K562 (cell line): ENCODE measurements around the gene SLC27A6. TPM values are rescaled to one million over a fixed set of nuclear protein-coding genes. Genes with fewer than 3 reads are reported as not detected.

Experiments
- ATAC-seq: fragments of 200-7000 bp; cut with Tn5 transposase; 3 replicates; pipeline ENCODE4 v1.9.1; 2020; ENCODE audit warnings: moderate library complexity
- Bru-seq: library from RNA; stranded (reverse); fragments of 400-500 nt; gene quantifications from one replicate; lab custom pipeline; 2021; lab: Mats Ljungman, UMichigan
- BruChase-seq, 2 experiments: library from RNA; stranded (reverse); fragments of 400-500 nt; gene quantifications; one replicate each; lab custom pipeline; 2021; lab: Mats Ljungman, UMichigan
- BruUV-seq: library from RNA; stranded (reverse); fragments of 400-500 nt; replicated peaks from 2 replicates; lab custom pipeline; 2021; lab: Mats Ljungman, UMichigan
- CTCF ChIA-PET: fragments of 300-600 bp; formaldehyde crosslinking; extraction: SDS; loops from one replicate; lab custom pipeline; 2021; ENCODE audit warnings: low intra/inter-chr PET ratio; lab: Yijun Ruan, JAX
- POLR2A ChIA-PET: fragments of 300-600, 350-650 bp; sonication (Branson Sonifier 250); formaldehyde crosslinking; extraction: SDS; loops from one replicate; lab custom pipeline; 2021; ENCODE audit warnings: antibody characterized with exemption, inconsistent platforms; lab: Yijun Ruan, JAX
- DNase-seq, 4 experiments: peaks; one replicate each; pipeline versions ENCODE4 v3.0.0 to v3.0.0-alpha.2; 2011 to 2018; ENCODE audit warnings: low spot score in 3 of 4, mixed read lengths in 3 of 4; ENCODE audit errors: extremely low read depth in 1 of 4
- FAIRE-seq: peaks from 2 replicates; lab custom pipeline; 2011; peaks lifted over from hg19 to GRCh38; lab: Jason Lieb, UNC
- H2AFZ ChIP-seq: 2 replicates; pipeline ENCODE4 v1.6.0; 2011; ENCODE audit warnings: low read depth, low read length, control low read depth, inconsistent platforms
- H3K27ac ChIP-seq: fragments of 200-600 bp; 3 replicates; pipeline ENCODE4 v1.8.0; 2011; ENCODE audit warnings: low read depth, mild to moderate bottlenecking, control low read depth, inconsistent platforms, low read length, moderate library complexity, mixed read lengths; ENCODE audit errors: extremely low read depth
- H3K27me3 ChIP-seq, 2 experiments: fragments of 300-600 bp in 1 of 2; 2 replicates in 1 of 2; 3 replicates in 1 of 2; pipeline versions ENCODE4 v1.6.0 to v1.8.0; 2011; ENCODE audit warnings: inconsistent platforms in 2 of 2, low read length in 2 of 2, mild to moderate bottlenecking in 1 of 2, mixed read lengths in 1 of 2, moderate library complexity in 1 of 2; ENCODE audit not compliant: control insufficient read depth in 2 of 2, insufficient read depth in 2 of 2
- H3K36me3 ChIP-seq: fragments of 300-600 bp; 3 replicates; pipeline ENCODE4 v1.8.0; 2011; ENCODE audit warnings: mild to moderate bottlenecking, low read length, inconsistent platforms; ENCODE audit not compliant: control insufficient read depth, insufficient read depth
- H3K4me1 ChIP-seq, 2 experiments: fragments of 200-600 bp in 1 of 2; replicated peaks in 1 of 2; 2 replicates in 1 of 2; 3 replicates in 1 of 2; pipeline versions ENCODE4 v1.5.1 to v1.8.0; 2011; ENCODE audit warnings: inconsistent platforms in 2 of 2, low read length in 2 of 2, mild to moderate bottlenecking in 1 of 2, mixed read lengths in 1 of 2, moderate library complexity in 1 of 2; ENCODE audit not compliant: control insufficient read depth in 2 of 2, insufficient read depth in 2 of 2
- H3K4me2 ChIP-seq: 2 replicates; pipeline ENCODE4 v1.6.1; 2011; ENCODE audit warnings: low read length, control low read depth, inconsistent platforms, mixed read lengths; ENCODE audit not compliant: insufficient read depth
- H3K4me3 ChIP-seq: fragments of 200-600 bp; sonication (generic), shearing (Covaris generic); 2 replicates; pipeline ENCODE4 v1.5.1; 2016; ENCODE audit warnings: control low read depth, inconsistent platforms
- H3K79me2 ChIP-seq: fragments of 200-600 bp; 3 replicates; pipeline ENCODE4 v1.8.0; 2011; ENCODE audit warnings: low read length, inconsistent platforms; ENCODE audit not compliant: control insufficient read depth, insufficient read depth
- H3K9ac ChIP-seq, 2 experiments: 2 replicates each; pipeline versions ENCODE4 v1.6.0 to v1.6.1; 2011; ENCODE audit warnings: low read depth in 2 of 2, low read length in 2 of 2, control low read depth in 1 of 2, inconsistent platforms in 1 of 2, mild to moderate bottlenecking in 1 of 2, mixed read lengths in 1 of 2; ENCODE audit not compliant: insufficient read depth in 1 of 2
- H3K9me1 ChIP-seq: one replicate; pipeline ENCODE4 v1.6.0; 2011; ENCODE audit warnings: inconsistent platforms, mild to moderate bottlenecking, low read length, moderate library complexity; ENCODE audit not compliant: control insufficient read depth, insufficient read depth
- H3K9me3 ChIP-seq: replicated peaks from 2 replicates; pipeline ENCODE4 v1.5.1; 2011; ENCODE audit warnings: low read depth, low read length, inconsistent platforms; ENCODE audit not compliant: control insufficient read depth, insufficient read depth
- H4K20me1 ChIP-seq: replicated peaks from 2 replicates; pipeline ENCODE4 v1.6.1; 2011; ENCODE audit warnings: low read length, inconsistent platforms, mixed read lengths; ENCODE audit not compliant: control insufficient read depth, insufficient read depth
- PHB ChIP-seq: fragments of 250-450 bp; sonication (Bioruptor Pico); IDR thresholded peaks from 2 replicates; pipeline ENCODE4 v1.5.0; 2021
- PRDM10 ChIP-seq: fragments of 450-650 bp; IDR thresholded peaks from 2 replicates; pipeline ENCODE4 v1.6.1; 2018; ENCODE audit not compliant: partially characterized antibody
- SFPQ ChIP-seq: fragments of 200-400 bp; formaldehyde crosslinking; IDR thresholded peaks from 2 replicates; pipeline ENCODE4 v1.6.1; 2017; ENCODE audit warnings: mild to moderate bottlenecking, low read depth, low read length, moderate library complexity
- SP1 ChIP-seq: sonication (generic); formaldehyde crosslinking; IDR thresholded peaks from 2 replicates; pipeline ENCODE4 v1.8.1; 2022; ENCODE audit warnings: mild to moderate bottlenecking, missing genetic modification reagents
- VEZF1 ChIP-seq: fragments of 200-800 bp; sonication (Bioruptor generic); IDR thresholded peaks from 2 replicates; pipeline ENCODE4 v1.6.1; 2017; ENCODE audit warnings: missing genetic modification characterization, missing compliant biosample characterization
- ZBTB9 ChIP-seq: fragments of 450-650 bp; formaldehyde crosslinking; IDR thresholded peaks from 2 replicates; pipeline ENCODE4 v1.4.0; 2020; ENCODE audit warnings: mild to moderate bottlenecking, moderate library complexity
- WGBS: fragments of 100-300 bp; shearing (Covaris generic); methylation state at CpG from one replicate; pipeline ENCODE4 v1.1.6; 2016; ENCODE audit warnings: low coverage, mixed read lengths; ENCODE audit not compliant: insufficient coverage; ENCODE audit errors: missing lambda C conversion rate; 5-methylcytosine and 5-hydroxymethylcytosine counted together
- in situ Hi-C: fragments of 300-500 bp; cut with MboI; formaldehyde crosslinking; loops from 4 replicates; pipeline ENCODE4 v1.15.0; 2018; ENCODE audit warnings: inconsistent platforms, mixed read lengths
- intact Hi-C: fragments of 100-400 bp; cut with micrococcal nuclease; formaldehyde crosslinking; loops from 2 replicates; pipeline ENCODE4 v1.14.2; 2022
- long read RNA-seq, 3 experiments: library from polyadenylated mRNA in 2 of 3; library from RNA in 1 of 3; unstranded in 2 of 3; stranded (forward) in 1 of 3; transcript quantifications; one replicate each; pipeline ENCODE4 v2.0.0, GENCODE V29; 2019 to 2022
- polyA minus RNA-seq, 3 experiments: library from RNA; depleted of rRNA, polyadenylated mRNA; stranded (reverse); fragments of >200 nt; gene quantifications; 2 replicates each; pipeline ENCODE4 v1.2.3, GENCODE V29; 2011
- polyA plus RNA-seq, 8 experiments: library from polyadenylated mRNA; depleted of rRNA in 4 of 8; stranded (reverse) in 5 of 8; unstranded in 3 of 8; fragments of >200 nt; fragmentation: Nextera tagmentation in 2 of 8; fragmentation: Illumina TruSeq in 1 of 8; extraction: Ambion mirVana in 2 of 8; extraction: Trizol in 1 of 8; gene quantifications; 2 replicates each; pipeline versions ENCODE4 v1.2.1 to v1.2.3, GENCODE V29; 2011 to 2014; ENCODE audit warnings: inconsistent platforms in 1 of 8, missing spikeins in 1 of 8
- total RNA-seq, 7 experiments: library from RNA; depleted of rRNA in 6 of 7; stranded (reverse); fragments of >200 nt in 6 of 7; fragmentation: Illumina TruSeq in 2 of 7; extraction: Trizol in 2 of 7; gene quantifications; 2 replicates each; pipeline versions ENCODE4 v1.2.1 to v1.2.3, GENCODE V29; 2011 to 2021; ENCODE audit warnings: low replicate concordance in 1 of 7

SLC27A6 gene
- total RNA-seq (2011; cell fraction: chromatin; rRNA removed; ENCODE audit: low replicate concordance) = 1.2 and 1.3 TPM in 2 replicates
- total RNA-seq (2011; cell fraction: nucleolus; rRNA removed) = 0.67 and 1.1 TPM in 2 replicates
- total RNA-seq (2011; cell fraction: nucleoplasm; rRNA removed) = 0.88 and 1.8 TPM in 2 replicates
- total RNA-seq (2014; rRNA removed) = 0.61 and 0.77 TPM in 2 replicates
- 1.3 TPM in 2 replicates for total RNA-seq (2014; rRNA removed; fragmentation: Illumina TruSeq; extraction: Trizol)
- 1.6 and 1.9 TPM in 2 replicates for total RNA-seq (2015; rRNA removed; fragmentation: Illumina TruSeq; extraction: Trizol)
- 0.76 and 1.2 TPM in 2 replicates for total RNA-seq (2021)
- polyA plus RNA-seq (2011; rRNA removed) = 0.83 and 1.5 TPM in 2 replicates
- polyA plus RNA-seq (2011; cell fraction: cytosol; rRNA removed) = 0.50 and 0.57 TPM in 2 replicates
- 0.46 and 0.94 TPM in 2 replicates for polyA plus RNA-seq (2011; cell fraction: nucleus; rRNA removed)
- 1.2 and 1.4 TPM in 2 replicates for polyA plus RNA-seq (2012)
- 1.1 and 1.4 TPM in 2 replicates for polyA plus RNA-seq (2014; fragmentation: Illumina TruSeq; extraction: Trizol)
- polyA plus RNA-seq (2014; fragmentation: Nextera tagmentation; extraction: Ambion mirVana) = 1 to 10 TPM in 1 of 2 experiments, under 1 TPM in 1; 0.56 to 1.1 TPM
- polyA plus RNA-seq (2014; rRNA removed) = 1.0 and 1.1 TPM in 2 replicates
- 1.0 and 1.9 TPM in 2 replicates for polyA minus RNA-seq (2011; rRNA and poly(A)+ RNA removed)
- 0.67 TPM in 1 of 2 replicates, not detected in the other for polyA minus RNA-seq (2011; cell fraction: cytosol; rRNA and poly(A)+ RNA removed)
- 1.2 TPM in 2 replicates for polyA minus RNA-seq (2011; cell fraction: nucleus; rRNA and poly(A)+ RNA removed)
- percentile 40 among the genes with signal in this experiment for Bru-seq, nascent RNA
- BruChase-seq, experiment 1, labeled RNA remaining after a 2-hour chase = percentile 38 among the genes with signal in this experiment
- BruChase-seq, experiment 2, labeled RNA remaining after a 6-hour chase = percentile 40 among the genes with signal in this experiment
- long read RNA-seq, experiment 1, partial matches to known transcripts = 1 of 3 reads
- long read RNA-seq, experiment 1, other reads (novel, unspliced or antisense) = 1 of 3 reads
- long read RNA-seq, experiment 2 = 0 reads
- long read RNA-seq, experiment 3, partial matches to known transcripts = 0 of 1 reads
- long read RNA-seq, experiment 3, other reads (novel, unspliced or antisense) = 1 of 1 reads

- in situ Hi-C loops (no loop called here), intact Hi-C loops (no loop called here)
- H3K9me3 ChIP-seq = no peaks in the 10 kb centered on the region
- H3K4me2 ChIP-seq = peak within 1 kb of the TSS; percentile 78
- H3K79me2 ChIP-seq = no peaks in the 10 kb centered on the region
- H3K27me3 ChIP-seq = peaks cover 0 to 13% of the 10 kb centered on the region in 2 experiments; a peak in 2 of 5 replicates
- peak within 1 kb of the TSS in 1 of 2 experiments; percentile 87; a peak in 3 of 4 replicates for H3K9ac ChIP-seq
- WGBS = under 1% methylated on average over 33 of the region's 51 CpGs
- H2AFZ ChIP-seq = peak within 1 kb of the TSS; percentile 83
- peak; percentile 29 to 75 (median 45) for DNase-seq
- no peaks in the 10 kb centered on the region for H3K36me3 ChIP-seq
- BruUV-seq = no TSS peak
- POLR2A ChIA-PET = no interaction called here
- CTCF ChIA-PET = no interaction called here
- peak within 1 kb of the TSS; percentile 45 for H3K4me3 ChIP-seq
- H4K20me1 ChIP-seq = no peaks in the 10 kb centered on the region
- no peak for FAIRE-seq
- peaks cover 0 to 11% of the 10 kb centered on the region in 2 experiments; a peak in 2 of 5 replicates for H3K4me1 ChIP-seq
- no peak within 1 kb of the TSS for H3K27ac ChIP-seq
- H3K9me1 ChIP-seq = no peaks in the 10 kb centered on the region
- peak; percentile 97 for ATAC-seq
- TF ChIP-seq SFPQ = no peak
- no peak; the same call in 1 of the 2 replicates for TF ChIP-seq ZBTB9 (CRISPR knock-in tag)
- TF ChIP-seq PRDM10 = peak; percentile 35
- peak; percentile 25; the same call in 1 of the 2 replicates for TF ChIP-seq VEZF1 (CRISPR knock-in tag)
- TF ChIP-seq PHB (CRISPR knock-in tag) = no peak
- no peak for TF ChIP-seq SP1
Observed at GRCh38 chr5:128965011-128965637, at the start of gene SLC27A6. Gene SLC27A6, plus strand, starts transcription at chr5:128965488. Its CDS starts 650 bp downstream, at chr5:128966138.
